NCI-H187 treated with DMSO at 0.1 percent for 48 hours (cell line): ENCODE measurements around the gene GALNT17.

Source experiments
- DNase-seq: peaks from one replicate; lab custom pipeline; 2025; lab: John Stamatoyannopoulos, UW

The GALNT17 gene

DNA sequence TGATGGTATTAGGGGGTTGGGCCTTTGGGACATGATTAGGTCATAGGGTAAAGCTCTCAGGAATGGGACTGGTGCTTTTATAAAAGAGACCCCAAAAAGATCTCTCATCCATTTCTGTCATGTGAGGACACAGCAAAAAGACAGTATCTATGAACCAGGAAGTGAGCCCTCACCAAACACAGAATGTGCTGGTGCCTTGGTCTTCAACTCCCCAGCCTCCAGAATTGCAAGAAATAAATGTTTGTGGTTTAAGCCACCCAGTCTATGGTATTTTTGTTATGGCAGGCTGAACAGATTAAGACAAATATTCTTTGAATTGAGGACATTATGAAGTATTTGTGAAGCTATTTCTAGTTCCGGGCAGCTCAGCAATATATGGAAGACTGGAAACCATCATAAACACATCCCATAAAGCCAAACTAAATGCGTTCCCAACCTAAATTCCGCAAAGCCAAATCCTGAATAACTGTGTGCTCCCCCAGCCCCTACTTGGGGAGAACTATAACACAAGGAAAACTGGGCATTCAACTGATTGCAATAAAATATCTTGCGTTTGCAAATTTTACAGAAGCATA, 153.7 kb downstream of the GALNT17 start:
- no peak for DNase-seq

DNA sequence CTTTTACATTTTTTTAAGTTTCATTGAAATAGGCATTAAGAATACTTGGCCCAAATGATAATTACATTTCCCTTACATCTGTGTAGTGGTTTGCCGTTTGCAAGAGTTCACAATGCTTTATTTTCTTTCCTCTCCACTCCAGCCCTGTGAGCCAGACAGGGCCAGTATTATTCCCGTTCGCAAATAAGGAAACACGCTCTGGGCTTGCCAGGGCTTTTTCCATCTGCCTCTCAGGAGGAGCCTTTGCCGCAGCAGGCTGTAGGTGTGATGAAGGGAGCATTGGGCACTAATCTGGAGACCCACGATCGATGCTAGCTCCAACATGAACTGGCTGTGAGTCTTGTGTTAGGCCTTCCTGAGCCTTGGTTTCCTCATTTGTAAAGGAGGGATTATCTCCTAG, 154.4 kb downstream of the GALNT17 start:
- no peak for DNase-seq

DNA sequence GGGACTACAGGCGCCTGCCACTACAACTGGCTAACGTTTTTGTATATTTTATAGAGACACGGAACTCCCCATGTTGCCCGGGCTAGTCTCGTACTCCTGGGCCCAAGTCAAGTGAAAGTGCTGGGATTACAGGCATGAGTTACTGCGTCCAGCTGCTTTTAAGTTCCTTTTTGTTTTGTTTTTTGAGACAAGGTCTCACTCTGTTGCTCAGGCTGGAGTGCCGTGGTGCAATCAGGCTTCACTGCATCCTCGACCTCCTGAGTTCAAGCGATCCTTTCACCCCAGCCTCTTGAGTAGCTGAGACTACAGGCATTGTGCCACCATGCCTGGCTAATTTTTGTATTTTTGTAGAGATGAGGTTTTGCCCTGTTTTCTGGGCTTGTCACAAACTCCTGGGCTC, 155.0 kb downstream of the GALNT17 start:
- DNase-seq, result no peak

DNA sequence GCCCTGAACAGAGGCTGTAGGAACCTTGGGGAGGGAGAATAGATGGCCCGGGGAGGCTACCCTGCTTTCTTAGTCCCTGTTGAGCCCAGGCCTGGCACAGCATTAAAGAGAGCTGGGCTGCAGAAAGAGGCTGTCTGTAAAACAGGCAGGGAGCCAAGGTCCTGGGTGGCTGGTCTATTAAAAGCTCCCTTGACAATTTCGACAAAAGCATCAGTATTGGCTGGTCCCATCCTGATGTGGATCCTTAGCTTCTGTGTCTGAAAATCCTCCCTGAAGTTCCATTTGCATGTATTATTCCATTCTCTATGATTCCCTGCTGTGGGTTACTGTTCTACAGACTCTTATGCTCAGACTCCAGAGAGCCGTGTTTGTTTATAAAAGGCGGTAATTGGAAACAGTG, 158.5 kb downstream of the GALNT17 start:
- no peak for DNase-seq

DNA sequence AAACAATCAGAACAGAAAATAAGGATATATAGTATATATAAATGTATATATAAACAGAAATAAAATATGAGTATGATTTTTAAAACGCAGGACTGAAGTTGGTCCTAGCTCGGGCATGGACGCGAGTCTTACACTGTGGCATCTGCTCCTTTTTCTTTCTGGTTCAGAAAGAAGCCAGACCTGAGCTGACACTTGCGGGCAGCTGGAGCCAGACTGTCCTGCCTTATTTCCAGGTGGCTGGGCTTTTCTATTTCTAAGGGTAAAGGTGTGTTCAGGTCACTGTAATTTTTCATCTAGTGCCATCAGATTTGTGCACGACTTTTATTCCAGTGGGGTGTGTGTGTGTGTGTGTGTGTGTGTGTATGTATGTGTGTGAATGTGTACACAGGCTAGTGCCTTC, 166.4 kb downstream of the GALNT17 start:
- no peak for DNase-seq

DNA sequence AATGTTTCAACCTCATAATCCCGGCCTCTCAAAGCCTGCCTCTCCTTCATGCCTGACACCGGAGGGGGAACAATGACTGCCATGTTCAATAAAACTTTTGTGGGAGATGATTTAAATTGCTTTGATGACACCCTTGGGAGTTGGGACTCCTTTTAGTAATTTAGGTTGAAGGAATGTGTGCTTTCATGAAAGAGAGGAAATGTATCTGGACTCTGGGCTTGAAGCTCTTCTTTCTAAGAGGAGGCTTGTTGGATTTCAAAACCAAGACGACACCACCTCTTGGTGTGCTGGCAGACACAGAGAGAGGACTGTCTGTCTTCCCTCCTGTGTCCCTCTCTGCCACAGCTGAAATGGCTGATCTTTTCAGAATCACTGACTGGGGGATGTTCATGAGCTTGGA, 168.1 kb downstream of the GALNT17 start:
- DNase-seq, result no peak

DNA sequence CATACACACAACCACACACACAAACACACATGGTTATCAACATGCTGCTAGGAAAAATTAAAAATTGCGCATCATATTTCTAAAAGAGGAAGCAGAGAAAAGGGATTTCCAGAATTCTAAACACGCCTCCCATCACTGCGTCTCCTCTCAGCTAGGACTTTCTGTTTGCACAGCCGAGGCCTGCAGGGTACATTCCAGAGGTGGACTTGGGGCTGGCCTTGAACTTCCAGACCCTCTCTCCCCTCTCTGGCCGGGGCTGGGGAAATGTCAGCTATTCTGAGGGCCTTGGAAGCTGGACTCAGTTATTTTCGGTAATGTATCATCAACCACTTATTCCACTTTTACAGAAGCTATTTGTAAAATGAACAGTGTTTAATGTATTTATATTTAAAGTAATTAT, 168.7 kb downstream of the GALNT17 start:
- DNase-seq, result no peak

DNA sequence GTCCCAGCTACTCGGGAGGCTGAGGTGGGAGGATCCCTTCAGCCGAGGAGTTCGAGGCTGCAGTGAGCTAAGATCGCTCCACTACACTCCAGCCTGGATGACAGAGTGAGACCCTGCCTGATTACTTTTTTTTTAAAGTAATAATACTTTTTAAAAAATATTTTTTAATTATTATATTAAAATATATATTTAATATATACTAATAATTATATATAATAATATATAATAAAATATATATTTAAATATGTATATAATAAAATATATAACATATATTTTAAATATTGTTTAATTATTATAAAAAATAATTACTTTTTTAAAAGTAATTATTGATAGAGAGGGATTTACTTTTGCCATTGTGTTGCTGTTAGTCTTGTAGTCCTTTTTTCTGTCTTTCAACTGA, 169.2 kb downstream of the GALNT17 start:
- no peak for DNase-seq

DNA sequence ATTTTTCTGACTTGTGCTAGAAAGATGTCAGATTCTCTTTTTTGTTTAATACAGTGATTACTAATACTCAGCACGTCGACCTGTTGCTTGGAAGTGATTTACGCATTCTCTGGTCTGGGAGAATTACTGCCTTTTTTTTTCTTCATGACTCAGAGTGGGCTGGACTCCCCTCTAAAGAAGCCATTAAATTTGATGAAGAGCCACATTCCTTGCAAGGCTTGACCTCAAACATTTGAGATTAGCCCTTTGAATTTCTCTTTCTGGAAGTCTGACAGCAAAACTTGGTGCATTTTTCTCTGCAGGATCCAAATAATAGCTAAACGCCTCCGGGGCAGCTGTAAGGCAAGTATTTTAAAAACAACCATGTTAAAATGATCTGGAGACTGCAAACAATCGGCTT, 171.6 kb downstream of the GALNT17 start:
- DNase-seq, result no peak

DNA sequence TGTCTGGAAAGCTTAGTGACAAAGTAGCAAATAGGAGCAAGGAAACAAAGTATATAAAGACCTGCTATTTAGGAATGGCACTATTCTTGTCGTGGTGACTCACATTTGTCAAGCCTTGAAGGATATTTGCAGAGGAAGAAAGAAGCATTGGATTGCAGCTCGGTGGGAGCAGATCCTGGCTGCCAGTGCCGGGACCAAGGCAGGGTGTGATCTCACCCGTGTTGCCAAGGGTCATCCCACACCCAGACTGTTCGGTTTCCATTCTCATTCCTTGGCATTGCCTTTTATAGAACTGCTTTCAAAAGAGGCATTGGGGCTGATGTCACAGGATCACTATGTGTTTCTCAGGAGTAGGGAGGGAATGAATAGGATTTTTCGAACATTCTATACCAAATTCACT, 176.2 kb downstream of the GALNT17 start:
- no peak for DNase-seq

DNA sequence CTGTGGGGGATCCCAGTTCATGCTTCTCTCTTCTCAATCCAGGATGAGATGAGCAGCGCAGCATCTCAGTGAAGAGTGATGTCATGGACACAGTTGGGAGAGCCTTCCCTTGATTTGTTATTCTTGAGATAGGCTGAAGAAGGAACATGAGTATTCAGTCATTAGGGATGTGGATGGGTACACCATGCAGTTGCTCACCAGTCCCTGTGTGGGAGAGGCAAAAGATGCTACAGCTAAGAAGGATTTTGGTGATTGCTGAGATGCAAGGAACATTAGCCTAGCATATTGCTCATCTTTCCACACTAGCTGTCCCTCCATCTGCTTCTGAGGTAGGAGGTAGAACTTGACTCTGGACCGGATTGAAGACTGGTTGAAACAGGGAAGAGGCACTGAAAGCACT, 179.6 kb downstream of the GALNT17 start:
- no peak for DNase-seq

DNA sequence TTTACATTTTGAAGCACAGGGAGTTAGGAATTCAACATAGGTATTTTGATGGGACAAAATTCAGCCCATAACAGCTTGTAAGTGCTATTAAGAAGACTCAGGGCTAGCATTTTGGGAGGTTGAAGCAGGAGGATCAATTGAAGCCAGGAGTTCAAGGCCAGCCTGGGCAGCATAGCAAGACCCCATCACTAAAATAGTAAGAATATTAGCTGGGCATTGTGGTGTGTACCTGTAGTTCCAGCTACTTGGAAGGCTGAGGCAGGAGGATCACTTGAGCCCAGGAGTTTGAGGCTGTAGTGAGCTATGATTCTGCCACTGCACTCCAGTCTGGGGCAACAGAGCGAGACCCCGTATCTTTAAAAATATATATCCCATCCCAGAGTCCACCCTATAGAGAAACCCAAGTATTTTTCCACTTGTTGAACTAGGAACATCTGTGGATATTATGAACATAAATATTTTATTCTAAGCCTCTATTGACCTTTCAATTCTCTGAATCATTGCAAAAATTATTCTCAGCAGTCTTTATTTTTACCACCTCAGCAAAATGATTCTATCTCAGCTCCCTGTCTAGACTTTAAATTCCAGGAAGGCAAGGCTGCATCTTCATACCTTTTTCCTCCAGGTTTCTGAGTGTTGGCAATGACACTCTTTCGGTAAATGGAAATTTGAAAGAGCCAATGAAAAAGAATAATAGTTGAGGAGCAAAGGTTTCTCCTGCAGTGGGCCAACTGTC, 181.0 kb downstream of the GALNT17 start:
- no peak for DNase-seq

DNA sequence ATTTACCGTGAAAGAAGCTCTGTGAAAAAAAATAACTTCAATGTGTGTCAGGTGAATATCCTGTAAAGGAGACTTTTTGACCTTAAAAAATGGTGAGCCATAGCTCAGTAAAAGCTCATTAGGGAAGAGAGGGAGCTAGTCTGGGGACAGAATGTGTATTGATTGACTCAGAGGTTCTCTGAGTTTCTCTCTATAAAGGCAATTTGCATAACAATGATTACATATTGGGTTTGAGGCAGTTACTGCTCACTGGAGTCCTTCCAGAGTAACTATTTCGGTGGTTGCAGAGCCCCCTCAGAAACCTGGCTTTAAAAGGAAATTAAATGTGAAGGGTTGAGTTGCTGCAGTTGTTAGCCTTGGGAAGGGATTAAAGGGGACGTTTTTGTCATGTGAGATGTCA, 181.6 kb downstream of the GALNT17 start:
- no peak for DNase-seq

DNA sequence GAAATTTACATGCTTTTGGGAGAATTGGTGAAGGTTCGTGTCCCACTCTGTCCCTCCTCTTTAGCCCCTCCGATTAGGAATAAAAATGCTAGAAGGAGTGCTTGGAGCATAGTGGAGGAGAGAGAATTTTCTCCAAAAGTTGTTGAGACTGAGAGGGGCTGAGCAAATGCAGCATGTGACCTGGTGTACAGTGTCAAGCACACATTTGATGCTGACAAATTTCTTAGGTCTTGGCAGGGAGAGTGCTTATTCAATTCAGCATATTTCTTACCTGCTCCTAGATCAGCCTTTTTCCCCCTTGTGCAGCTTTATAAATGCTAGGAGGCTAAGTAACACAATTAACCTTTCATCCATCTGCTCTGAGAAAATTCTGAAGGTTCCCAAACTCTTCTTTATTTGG, 189.0 kb downstream of the GALNT17 start:
- DNase-seq, result no peak

DNA sequence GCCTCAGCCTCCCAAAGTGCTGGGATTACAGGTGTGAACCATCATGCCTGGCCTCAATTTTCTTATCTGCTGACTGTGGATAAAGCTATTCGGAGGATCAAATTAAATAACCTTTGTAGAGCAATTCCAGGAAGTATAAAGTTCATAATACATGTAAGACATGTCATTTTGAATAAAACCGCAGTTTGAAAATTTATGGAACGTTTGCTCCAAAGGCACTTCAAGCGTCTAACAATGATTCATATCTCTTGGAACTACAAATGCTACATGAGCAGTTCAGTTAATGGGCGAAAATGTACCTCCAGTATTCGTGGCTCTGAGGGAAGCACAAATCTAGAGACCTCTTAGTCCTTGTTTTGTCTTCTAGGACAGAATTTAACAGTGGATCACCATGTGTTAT, 190.3 kb downstream of the GALNT17 start:
- DNase-seq, result no peak

DNA sequence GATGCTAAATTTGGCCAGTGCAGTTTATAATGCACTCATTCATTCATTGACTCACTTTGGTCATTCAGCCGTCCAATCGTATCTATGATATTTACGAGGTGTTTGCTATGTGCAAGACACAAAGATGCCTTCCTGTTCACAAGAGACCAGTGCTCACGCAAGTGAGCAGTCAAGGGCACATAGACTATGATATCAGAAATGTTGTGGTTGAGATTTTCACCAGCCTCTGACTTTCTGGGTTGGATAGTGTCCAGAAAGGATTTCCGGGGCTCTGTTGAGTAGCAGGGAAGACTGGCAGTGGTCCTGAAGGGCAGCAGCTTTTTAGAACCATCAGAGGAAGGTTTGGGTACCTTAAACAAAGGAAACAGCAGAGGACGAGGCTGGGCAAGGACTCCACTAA, 191.8 kb downstream of the GALNT17 start:
- no peak for DNase-seq

DNA sequence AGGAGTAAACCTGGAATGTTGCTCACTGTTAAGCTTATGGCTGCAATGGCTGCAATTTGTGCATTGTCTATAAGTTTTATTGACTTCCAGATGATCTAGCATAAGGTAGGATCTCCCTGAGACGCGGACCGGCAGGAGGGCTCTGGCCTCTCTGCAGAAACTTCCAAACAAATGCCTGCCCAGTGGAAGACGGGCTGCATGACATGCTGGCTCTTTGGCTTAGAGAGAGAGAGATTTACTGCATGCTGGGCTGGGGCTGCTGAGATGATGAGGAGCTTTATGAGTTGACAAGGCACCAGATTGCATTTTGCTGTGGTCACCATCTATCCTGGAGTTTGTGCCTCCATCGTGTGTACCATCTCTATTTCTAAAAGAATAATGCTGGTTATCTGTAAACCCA, 193.2 kb downstream of the GALNT17 start:
- DNase-seq, result no peak

DNA sequence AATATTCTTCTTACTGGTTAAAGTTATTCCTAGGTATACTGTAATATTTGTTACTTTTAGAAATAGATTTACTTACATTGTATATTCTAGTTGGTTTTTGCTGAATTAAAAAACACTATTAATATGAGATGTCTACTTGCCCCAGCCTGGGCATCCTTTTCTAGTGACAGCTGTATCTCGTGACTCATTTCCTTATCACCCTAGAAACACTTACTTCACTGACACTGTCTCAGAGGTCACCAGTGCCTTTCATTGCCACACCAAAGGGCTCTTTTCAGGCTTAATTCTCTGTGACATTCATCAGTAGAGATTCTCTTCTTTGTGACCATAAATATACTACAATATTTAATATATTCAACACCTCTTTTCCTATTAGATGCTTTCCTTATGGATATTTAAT, 194.7 kb downstream of the GALNT17 start:
- no peak for DNase-seq

DNA sequence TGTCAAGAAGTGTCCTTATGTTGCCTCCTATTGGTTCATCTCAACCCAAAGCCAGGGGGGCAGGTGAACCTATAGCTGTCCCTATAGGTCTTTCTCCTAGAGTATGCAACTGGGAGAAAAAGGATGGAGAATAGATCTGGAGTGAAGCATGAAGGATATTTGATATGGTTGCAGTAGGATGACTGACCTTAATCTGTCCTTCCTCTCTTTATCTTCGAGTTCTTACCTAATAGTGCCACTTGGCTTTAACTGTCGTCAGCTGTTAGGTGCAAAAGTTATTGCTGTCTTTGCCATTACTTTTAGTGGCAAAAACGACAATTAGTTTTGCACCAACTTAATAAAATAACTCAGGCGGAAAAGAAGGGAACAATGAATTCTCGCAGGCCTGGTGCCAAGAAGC, 196.0 kb downstream of the GALNT17 start:
- no peak for DNase-seq

DNA sequence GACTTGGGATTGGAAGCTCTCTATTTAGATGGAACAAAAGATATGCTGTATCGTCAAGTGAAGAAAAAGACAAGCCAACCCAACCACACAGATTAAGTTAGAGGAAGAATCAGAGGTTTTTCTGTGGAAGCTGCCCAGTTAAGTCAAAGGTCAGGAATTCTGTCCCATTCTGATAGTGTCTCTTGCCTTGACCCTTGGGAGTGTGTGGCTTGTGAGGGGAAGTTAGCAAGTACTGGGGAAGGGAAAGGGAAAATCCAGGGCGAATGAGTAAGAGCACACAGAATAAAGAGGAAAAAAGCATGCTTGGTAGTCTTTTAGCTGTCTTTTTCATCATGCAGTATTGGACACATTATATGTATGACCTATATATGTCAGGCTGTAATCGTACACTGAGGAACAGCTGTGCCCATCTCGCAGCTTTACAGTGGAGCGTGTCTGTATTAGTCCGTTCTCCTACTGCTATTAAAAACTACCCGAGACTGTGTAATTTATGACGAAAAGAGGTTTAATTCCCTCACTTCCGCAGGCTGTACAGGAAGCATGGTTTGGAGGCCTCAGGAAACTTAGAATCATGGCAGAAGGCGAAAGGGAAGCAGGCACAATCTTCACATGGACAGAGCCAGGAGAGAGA, 197.2 kb downstream of the GALNT17 start:
- DNase-seq, result no peak

DNA sequence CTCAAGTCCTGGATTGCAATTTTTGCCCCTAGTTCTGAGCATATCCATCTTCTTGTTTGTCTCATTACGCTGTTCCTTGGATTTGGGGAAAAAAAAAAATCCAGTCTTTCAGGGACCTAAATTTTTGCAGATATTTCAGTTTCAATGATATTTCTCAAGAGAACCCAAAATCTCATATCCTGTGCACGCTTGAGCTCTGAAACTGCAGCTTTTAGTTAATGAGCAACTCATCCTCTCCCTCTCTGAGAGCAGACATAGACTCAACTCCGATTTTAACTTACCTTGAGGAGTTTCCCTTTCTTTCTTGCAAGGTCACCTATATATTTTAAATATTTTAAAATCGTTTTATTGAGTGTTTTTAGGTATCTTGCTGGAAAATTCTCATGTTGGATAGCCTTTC, 200.3 kb downstream of the GALNT17 start:
- DNase-seq, result no peak

DNA sequence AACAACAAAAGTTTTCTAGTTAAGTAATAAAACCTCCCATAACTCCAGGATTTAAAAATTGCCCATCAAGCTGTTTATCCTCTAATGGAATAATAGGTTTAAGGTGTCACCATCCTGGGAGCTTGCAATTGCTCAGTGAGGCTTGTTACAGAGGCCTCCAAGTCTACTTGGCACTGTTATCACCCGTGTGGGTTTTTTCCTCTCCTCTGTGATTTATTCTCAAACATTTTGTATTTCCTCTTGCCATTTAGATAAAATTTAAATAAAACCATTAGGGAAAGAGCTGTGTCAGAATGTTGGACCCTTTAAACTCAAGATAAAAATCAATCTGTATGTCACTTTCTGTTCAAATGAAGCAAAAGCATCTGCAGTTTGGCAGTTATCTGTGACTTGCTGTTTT, 202.6 kb downstream of the GALNT17 start:
- DNase-seq, result no peak

DNA sequence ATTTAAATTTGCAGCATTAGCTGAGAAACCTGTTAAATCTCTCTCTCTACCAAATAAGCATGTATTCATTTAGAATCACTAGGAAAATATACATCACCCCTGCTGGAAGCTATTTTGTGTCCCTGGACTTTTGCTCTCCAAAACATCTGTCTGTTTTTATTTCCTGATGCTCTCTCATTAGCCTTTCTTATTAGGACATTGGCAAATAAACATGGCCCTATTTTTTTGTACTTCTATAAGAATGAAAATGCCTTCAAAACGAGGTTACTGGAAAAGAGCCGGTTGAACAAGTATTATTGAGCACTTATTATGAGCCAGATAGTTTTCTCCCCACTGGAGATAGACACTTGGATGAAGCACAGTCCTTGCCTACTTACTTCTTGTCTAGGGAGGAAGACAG, 206.9 kb downstream of the GALNT17 start:
- no peak for DNase-seq

DNA sequence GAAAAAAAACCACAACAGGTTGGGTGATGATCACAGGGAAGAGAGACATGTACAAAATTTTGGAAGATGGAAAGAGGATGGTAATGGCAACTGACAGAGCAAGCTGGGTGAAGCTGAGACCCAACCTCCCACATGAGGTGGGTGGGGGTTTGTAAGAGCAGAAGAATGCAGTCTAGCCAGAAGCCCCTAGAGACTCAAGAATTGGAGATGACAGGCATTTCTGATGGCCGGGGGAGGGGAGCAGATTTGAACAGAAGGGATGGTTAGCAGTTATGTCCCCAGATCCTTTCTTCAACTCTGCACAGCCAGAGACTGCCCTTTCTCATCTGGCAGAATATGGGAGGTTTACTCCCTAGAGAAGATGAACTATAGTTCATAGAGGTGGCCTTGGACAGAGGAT, 208.0 kb downstream of the GALNT17 start:
- no peak for DNase-seq
